ENCODE data around the gene ITPKC. TPM values are rescaled to one million over a fixed set of nuclear protein-coding genes. Genes with fewer than 3 reads are reported as not detected.

The ITPKC gene
- total RNA-seq, 1 experiment from 2014 or later = 11.4 TPM

- no peak for TF ChIP-seq POLR2A (IDR thresholded peaks at IDR 0.05; ENCODE audit: borderline replicate concordance, extremely low read depth, insufficient read depth, insufficient read length)
- TF ChIP-seq MAX (IDR thresholded peaks at IDR 0.05) = no peak
Observed at GRCh38 chr19:40742477-40742876, 25.6 kb downstream of the ITPKC start (continued).

- RAD21 ChIA-PET (ENCODE audit: low non-redundant PET in 1 of 2, low total read pairs in 2 of 2, uncharacterized antibody in 2 of 2, unreplicated experiment in 2 of 2) = no interaction called here
- Histone ChIP-seq H3K4me2 (ENCODE audit: low read length) (no peak overlapping the region), H2AFZ (ENCODE audit: low read depth, low read length, poor library complexity, severe bottlenecking) (no peak overlapping the region), H3K79me2 (ENCODE audit: insufficient read depth, low read length) (no peaks in the 10 kb centered on the region), H3K4me1 (ENCODE audit: control insufficient read depth in 1 of 2, insufficient read depth in 2 of 2, low read length in 2 of 2) (peaks cover 7 to 11% of the 10 kb centered on the region in 2 experiments; a peak in 2 of 4 replicates), H3K27me3 (ENCODE audit: insufficient read depth, low read length) (no peaks in the 10 kb centered on the region), H4K20me1 (ENCODE audit: insufficient read depth) (no peaks in the 10 kb centered on the region), H3K27ac (ENCODE audit: low read depth, low read length) (no peak overlapping the region), H3K36me3 (ENCODE audit: control insufficient read depth in 1 of 2, insufficient read depth in 2 of 2, low read length in 2 of 2) (no peaks in the 10 kb centered on the region), H3K9ac (ENCODE audit: low read length) (no peak overlapping the region), H3K4me3 (replicated peaks in 1 of 2; ENCODE audit: low read depth in 1 of 2, low read length in 2 of 2) (no peak overlapping the region), H3K9me3 (ENCODE audit: control insufficient read depth in 1 of 2, insufficient read depth in 1 of 2, low read depth in 1 of 2, low read length in 2 of 2) (no peaks in the 10 kb centered on the region), H3K9me2 (ENCODE audit: insufficient read depth) (no peaks in the 10 kb centered on the region)
- ATAC-seq (no peak), DNase-seq (ENCODE audit: low read depth, low spot score) (no peak)
- POLR2A ChIA-PET = interaction anchor here (1.1 to 2.2 kb wide), 2 partner anchors 8 to 9 kb away, joined by 3 to 7 read pairs; partner anchors contain the start of gene ACTMAP
- intact Hi-C loops (cut with micrococcal nuclease) = no loop called here
- BruUV-seq (replicated peaks) = no TSS peak
- CTCF ChIA-PET = interaction anchor here (0.7 kb wide), 1 partner anchor 508 kb away, joined by 3 read pairs; no protein-coding TSS in a partner anchor
- no peak for TF ChIP-seq JUND (IDR thresholded peaks at IDR 0.05)
- no peak for TF ChIP-seq ZNF274 (IDR thresholded peaks at IDR 0.05; ENCODE audit: low read depth, low read length)
- TF ChIP-seq REST (IDR thresholded peaks at IDR 0.05; ENCODE audit: low read depth) = no peak
- TF ChIP-seq FOSL1 (IDR thresholded peaks at IDR 0.05; ENCODE audit: low read depth) = no peak
- TF ChIP-seq EZH2phosphoT487 (IDR thresholded peaks at IDR 0.05; ENCODE audit: borderline replicate concordance) = no peak
- TF ChIP-seq MAX (IDR thresholded peaks at IDR 0.05) = no peak
- no peak for TF ChIP-seq ZBTB33 (IDR thresholded peaks at IDR 0.05; ENCODE audit: extremely low read depth, insufficient replicate concordance, low read length)
- no peak for TF ChIP-seq ZFX (IDR thresholded peaks at IDR 0.05)
- TF ChIP-seq YY1 (IDR thresholded peaks at IDR 0.05; ENCODE audit: extremely low read depth, insufficient replicate concordance, low read depth, low read length) = no peak
- no peak for TF ChIP-seq SRF (IDR thresholded peaks at IDR 0.05; ENCODE audit: low read depth)
Observed at GRCh38 chr19:40742886-40743285, 26.0 kb downstream of the ITPKC start.
